ENCODE data around the gene SCGB1D4. TPM values are rescaled to one million over a fixed set of nuclear protein-coding genes. Genes with fewer than 3 reads are reported as not detected.

Gene SCGB1D4
- total and polyA plus RNA-seq, 2 donors (not counting 3 experiments of a cell fraction or from before 2014, with no cell fraction given): not detected

GRCh38 chr11:62340269-62340901 is 41.5 kb upstream of the SCGB1D4 start:
- TF ChIP-seq, protein P1, sequence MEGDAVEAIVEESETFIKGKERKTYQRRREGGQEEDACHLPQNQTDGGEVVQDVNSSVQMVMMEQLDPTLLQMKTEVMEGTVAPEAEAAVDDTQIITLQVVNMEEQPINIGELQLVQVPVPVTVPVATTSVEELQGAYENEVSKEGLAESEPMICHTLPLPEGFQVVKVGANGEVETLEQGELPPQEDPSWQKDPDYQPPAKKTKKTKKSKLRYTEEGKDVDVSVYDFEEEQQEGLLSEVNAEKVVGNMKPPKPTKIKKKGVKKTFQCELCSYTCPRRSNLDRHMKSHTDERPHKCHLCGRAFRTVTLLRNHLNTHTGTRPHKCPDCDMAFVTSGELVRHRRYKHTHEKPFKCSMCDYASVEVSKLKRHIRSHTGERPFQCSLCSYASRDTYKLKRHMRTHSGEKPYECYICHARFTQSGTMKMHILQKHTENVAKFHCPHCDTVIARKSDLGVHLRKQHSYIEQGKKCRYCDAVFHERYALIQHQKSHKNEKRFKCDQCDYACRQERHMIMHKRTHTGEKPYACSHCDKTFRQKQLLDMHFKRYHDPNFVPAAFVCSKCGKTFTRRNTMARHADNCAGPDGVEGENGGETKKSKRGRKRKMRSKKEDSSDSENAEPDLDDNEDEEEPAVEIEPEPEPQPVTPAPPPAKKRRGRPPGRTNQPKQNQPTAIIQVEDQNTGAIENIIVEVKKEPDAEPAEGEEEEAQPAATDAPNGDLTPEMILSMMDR (IDR thresholded peaks at IDR 0.05; ENCODE audit: extremely low read depth in 1 of 2, insufficient read depth in 1 of 2, low read depth in 1 of 2, low read length in 2 of 2): peak; percentile 71 to 74
- no peak for TF ChIP-seq POLR2A (IDR thresholded peaks at IDR 0.05; ENCODE audit: low read depth, low read length)
- ChIA-PET CTCF (interaction anchor here (0.6 to 3.2 kb wide), 25 partner anchors 10 to 203 kb away, joined by 3 to 76 read pairs (median 4); no protein-coding TSS in a partner anchor), POLR2A (interaction anchor here (0.5 to 1.0 kb wide), 2 partner anchors 325 to 552 kb away, joined by 3 to 4 read pairs; partner anchors contain the start of genes C11orf98 and CSKMT)
- Histone ChIP-seq H3K79me2 (ENCODE audit: control insufficient read depth, insufficient read depth, low read length) (no peaks in the 10 kb centered on the region), H3K9me1 (replicated peaks; ENCODE audit: control insufficient read depth, extremely low read depth, insufficient read depth, low read length) (no peaks in the 10 kb centered on the region), H3K4me2 (ENCODE audit: insufficient read depth, low read length) (peak overlapping the region; percentile 86), H3K27ac (ENCODE audit: insufficient read depth, low read depth, low read length) (peak overlapping the region; percentile 35), H3K9ac (replicated peaks; ENCODE audit: extremely low read depth, insufficient read depth, low read length) (no peak overlapping the region), H2AFZ (ENCODE audit: low read depth, low read length) (no peak overlapping the region), H3K36me3 (ENCODE audit: control insufficient read depth in 2 of 2, extremely low read depth in 1 of 2, insufficient read depth in 2 of 2, low read length in 2 of 2) (no peaks in the 10 kb centered on the region), H3K4me1 (ENCODE audit: control insufficient read depth, extremely low read depth, insufficient read depth, low read length) (peaks cover 28% of the 10 kb centered on the region), H3K27me3 (ENCODE audit: control insufficient read depth in 2 of 2, insufficient read depth in 2 of 2, low read length in 2 of 2) (peaks cover 0 to 5% of the 10 kb centered on the region in 2 experiments), H4K20me1 (replicated peaks; ENCODE audit: control insufficient read depth, extremely low read depth, insufficient read depth, low read length) (no peaks in the 10 kb centered on the region), H3K4me3 (replicated peaks in 1 of 3; ENCODE audit: insufficient read depth in 1 of 3, low read depth in 1 of 3, low read length in 3 of 3) (no peak overlapping the region), H3K9me3 (replicated peaks; ENCODE audit: control insufficient read depth, insufficient read depth, low read length) (no peaks in the 10 kb centered on the region)
- no TSS peak for BruUV-seq (replicated peaks)
- intact Hi-C loops (cut with micrococcal nuclease): loop anchor here (1.0 kb wide), 2 partner anchors 20 to 38 kb away; no protein-coding TSS in a partner anchor
- no peak for FAIRE-seq
- dilution Hi-C loops (cut with MboI; ENCODE audit: extremely low pct_ligation_motif_present, low sequenced_read_pairs): no loop called here
- peak; percentile 76 for DNase-seq (ENCODE audit: low read depth, low spot score)

- peak overlapping the region; percentile 86 for H2AFZ ChIP-seq (ENCODE audit: low read depth, low read length)
- peaks cover 5 to 14% of the 10 kb centered on the region in 2 experiments for H3K27me3 ChIP-seq (ENCODE audit: control insufficient read depth in 2 of 2, insufficient read depth in 2 of 2, low read length in 2 of 2)
- H3K36me3 ChIP-seq (ENCODE audit: control insufficient read depth in 2 of 2, extremely low read depth in 1 of 2, insufficient read depth in 2 of 2, low read length in 2 of 2): no peaks in the 10 kb centered on the region
- TF ChIP-seq JUN (IDR thresholded peaks at IDR 0.05; ENCODE audit: borderline replicate concordance, insufficient read depth, insufficient read length, low read depth): no peak
- TF ChIP-seq POLR2AphosphoS5 (IDR thresholded peaks at IDR 0.05; ENCODE audit: insufficient read depth, low read depth, low read length): no peak
- no peaks in the 10 kb centered on the region for H4K20me1 ChIP-seq (replicated peaks; ENCODE audit: control insufficient read depth, extremely low read depth, insufficient read depth, low read length)
- peak overlapping the region; percentile 64 for H3K4me2 ChIP-seq (ENCODE audit: insufficient read depth, low read length)
- FAIRE-seq (no peak), DNase-seq (ENCODE audit: low read depth, low spot score) (no peak)
- H3K79me2 ChIP-seq (ENCODE audit: control insufficient read depth, insufficient read depth, low read length): no peaks in the 10 kb centered on the region
- BruUV-seq (replicated peaks): no TSS peak
- intact Hi-C loops (cut with micrococcal nuclease): no loop called here
- no peak overlapping the region for H3K27ac ChIP-seq (ENCODE audit: insufficient read depth, low read depth, low read length)
- H3K9me1 ChIP-seq (replicated peaks; ENCODE audit: control insufficient read depth, extremely low read depth, insufficient read depth, low read length): no peaks in the 10 kb centered on the region
- H3K9ac ChIP-seq (replicated peaks; ENCODE audit: extremely low read depth, insufficient read depth, low read length): peak overlapping the region; percentile 58
- POLR2A ChIA-PET: interaction anchor here (1.6 kb wide), 1 partner anchor 327 kb away, joined by 4 read pairs; the partner anchor contains the start of genes C11orf98 and CSKMT
- CTCF ChIA-PET: interaction anchor here (0.7 to 1.5 kb wide), 8 partner anchors 12 to 205 kb away, joined by 3 to 6 read pairs (median 4); no protein-coding TSS in a partner anchor
- peaks cover 28% of the 10 kb centered on the region for H3K4me1 ChIP-seq (ENCODE audit: control insufficient read depth, extremely low read depth, insufficient read depth, low read length)
- no peaks in the 10 kb centered on the region for H3K9me3 ChIP-seq (replicated peaks; ENCODE audit: control insufficient read depth, insufficient read depth, low read length)
- dilution Hi-C loops (cut with MboI; ENCODE audit: extremely low pct_ligation_motif_present, low sequenced_read_pairs): no loop called here
- peak overlapping the region; percentile 58 to 62 (median 62) for H3K4me3 ChIP-seq (replicated peaks in 1 of 3; ENCODE audit: insufficient read depth in 1 of 3, low read depth in 1 of 3, low read length in 3 of 3)
These were observed 39.3 kb upstream of the SCGB1D4 start for GRCh38 chr11:62338218-62338617.

Data from endothelial cell of umbilical vein (primary cell).